HG03135 (cell line): ENCODE data around the gene MVB12B.

Source experiments
- ATAC-seq: cut with Tn5 transposase; IDR thresholded peaks from one replicate; pipeline ENCODE4 v1.9.1; 2021; ENCODE audit warnings: mild to moderate bottlenecking, moderate library complexity; ENCODE audit not compliant: unreplicated experiment

MVB12B gene

DNA sequence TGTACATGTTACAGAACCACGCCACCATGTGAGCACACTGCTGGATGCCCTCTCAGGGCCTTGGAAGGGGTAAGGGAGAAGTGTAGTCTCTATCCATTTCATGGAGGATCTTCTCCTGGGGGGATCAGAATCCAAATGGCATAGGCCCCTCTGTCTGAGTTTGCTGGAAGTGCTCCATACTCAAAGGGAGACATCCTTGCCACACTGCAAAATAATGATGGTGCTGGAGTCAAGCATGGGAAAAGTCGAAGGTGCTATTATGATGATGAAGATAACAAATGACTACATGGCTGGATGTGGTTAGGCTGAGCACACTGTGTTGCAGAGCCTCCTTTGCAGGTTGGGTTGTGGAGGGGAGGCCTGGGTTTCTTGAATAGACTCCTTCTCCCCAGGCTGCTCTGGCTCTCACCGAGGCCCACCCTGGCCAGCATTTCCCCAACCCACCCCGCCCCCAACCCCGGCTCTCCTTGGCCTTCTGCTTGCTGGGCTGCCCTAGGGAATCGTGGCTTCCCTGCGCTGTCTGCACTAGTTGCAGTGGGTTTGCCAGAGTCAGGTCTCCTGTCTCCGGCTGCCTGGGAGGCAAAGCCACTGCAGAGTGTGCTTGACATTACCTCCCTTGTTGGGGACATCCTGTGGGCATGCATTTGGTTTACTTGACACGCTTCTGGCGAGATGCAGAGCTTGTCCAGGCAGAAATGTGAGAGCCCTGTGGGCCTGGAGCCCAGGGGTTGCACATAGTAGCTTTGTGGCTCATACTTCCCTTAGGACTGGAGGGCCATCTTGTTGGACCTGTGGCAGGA lies 3.0 kb downstream of the MVB12B start:
- ATAC-seq = no peak

DNA sequence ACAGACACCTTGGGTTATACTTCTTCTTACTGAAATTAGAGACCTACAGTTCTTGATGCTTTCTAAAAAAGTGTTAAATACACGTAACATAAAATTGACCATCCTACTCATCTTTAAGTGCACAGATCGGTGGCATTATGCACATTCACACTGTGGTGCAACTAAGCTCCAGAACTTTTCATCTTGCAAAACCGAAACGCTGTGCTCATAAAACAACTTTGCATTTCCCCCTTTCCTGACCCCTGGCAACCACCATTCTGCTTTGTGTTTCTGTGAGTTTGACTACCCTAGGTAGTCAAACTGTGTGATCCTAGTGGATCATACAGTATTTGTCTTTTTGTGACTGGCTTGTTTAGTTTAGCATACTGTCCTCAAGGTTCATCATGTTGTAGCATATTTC lies 3.9 kb downstream of the MVB12B start:
- no peak for ATAC-seq

DNA sequence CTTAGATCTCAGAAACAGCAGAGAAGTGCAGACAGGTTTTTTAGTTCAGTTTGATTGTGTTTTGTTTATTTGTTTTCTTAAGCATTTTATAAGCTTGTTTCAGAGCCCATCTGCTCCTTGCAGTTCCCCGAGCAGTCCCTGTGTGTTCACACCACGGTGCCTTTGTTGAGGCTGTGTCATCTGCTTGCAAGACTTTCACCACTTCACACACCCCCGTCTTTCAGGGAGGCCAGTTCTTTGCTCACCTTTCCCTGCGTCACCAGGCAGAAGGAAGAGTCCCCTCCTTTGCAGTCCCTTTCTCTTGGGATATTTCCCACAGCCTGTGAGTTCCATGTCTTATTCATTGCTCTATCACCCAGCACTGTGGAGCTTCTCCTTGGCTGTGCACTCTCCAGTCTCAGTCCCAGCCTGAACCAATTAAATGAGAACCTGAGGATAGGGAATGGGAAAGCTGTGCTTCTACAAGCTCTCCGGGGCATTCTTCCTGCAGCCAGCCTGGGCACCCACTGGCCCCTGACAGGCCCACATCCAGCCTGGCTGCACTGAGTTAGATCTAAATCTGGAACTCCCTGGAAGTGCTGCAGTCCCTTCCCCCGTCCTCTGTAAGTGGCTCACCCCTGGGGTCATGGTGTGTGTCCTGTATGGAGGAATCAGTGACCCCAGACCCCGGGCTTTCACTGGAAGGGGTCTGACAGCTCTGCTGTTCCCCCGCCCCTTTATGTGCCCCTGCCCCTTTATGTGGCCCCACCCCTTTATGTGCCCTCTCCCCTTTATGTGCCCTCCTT lies 5.5 kb downstream of the MVB12B start:
- no peak for ATAC-seq

DNA sequence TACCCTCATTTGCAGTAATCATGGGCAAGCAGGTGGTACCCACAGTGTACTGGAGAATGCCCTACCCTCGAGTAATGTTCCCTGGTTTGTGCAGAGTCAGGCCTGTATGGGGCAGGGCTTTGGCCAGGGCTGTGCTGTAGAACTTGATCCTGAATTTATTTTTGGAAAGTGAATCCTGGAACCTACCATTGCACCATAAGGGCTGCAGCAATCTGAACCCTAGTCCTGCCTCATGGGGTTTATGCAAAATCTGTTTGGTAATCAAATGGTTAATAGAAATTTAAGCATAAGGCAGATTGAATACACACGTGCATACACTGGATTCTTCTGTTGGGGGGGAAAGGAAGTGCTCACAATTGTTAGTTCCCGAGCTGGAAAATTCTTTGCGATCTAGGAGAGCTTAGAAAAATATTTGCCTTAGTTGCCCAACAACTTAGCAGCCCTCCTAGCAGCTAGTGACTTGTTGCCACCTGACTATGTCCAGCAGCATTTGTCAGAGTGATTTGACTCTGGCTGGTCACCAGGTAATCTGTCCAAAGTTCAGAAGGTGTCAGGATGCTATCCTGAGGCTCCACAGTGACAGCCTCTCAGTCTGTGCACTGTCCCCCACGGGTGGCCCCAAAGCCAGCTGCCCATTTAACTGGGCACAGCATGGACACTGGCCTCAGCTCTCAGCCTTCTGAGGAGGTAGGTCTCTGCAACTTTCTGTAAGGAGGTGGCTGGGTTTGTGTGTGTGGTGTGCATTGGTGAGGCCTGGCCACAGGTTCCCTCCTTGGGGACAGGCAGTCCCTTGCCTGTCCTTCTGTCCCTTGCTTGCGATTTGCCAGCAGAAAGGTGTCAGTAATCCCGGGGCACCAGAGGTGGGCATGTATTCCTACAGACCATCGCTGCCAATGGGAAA lies 8.3 kb downstream of the MVB12B start:
- no peak for ATAC-seq

DNA sequence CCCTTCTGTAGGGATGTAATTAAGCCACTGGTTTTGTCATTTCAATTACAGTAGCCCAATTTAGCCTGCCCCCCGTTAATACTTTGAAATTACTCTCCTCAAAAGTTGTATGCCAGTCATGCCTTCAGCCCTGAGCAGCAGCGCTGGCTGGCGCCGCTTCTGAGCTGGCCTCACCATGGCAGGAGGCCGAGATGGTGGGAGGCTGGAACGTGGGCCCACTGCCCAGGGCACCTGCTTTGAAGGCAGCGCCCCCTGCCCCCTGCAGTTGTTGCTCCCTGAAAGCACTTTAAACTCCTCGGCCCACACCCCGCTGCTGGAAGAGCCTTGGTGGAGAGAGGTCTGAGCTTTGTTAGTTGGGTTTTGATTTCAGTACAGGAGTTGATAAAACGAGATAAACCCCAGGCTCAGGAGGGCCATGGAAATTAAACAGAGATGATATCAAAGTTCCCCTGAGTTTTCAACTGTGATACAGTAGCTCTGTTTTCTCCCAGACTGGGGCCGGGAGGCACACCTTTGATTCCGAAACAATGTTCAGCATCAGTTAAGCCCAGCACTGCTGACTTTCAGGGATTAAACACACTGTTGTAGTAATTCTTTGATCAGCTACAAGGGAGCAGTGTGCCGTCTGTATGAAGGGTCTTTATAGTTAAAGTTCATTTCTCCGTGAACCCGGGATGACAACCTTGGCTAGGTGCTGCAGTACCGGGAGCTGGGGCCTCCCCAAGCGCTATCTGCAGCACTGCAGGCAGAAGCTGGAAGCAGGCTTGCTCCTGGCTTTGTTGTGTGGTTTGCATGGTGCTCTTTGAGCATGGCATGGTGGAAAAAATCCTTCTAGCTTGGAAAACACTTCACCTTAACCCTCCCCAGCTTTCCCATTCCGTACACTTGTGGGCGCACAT lies 9.5 kb downstream of the MVB12B start:
- no peak for ATAC-seq

DNA sequence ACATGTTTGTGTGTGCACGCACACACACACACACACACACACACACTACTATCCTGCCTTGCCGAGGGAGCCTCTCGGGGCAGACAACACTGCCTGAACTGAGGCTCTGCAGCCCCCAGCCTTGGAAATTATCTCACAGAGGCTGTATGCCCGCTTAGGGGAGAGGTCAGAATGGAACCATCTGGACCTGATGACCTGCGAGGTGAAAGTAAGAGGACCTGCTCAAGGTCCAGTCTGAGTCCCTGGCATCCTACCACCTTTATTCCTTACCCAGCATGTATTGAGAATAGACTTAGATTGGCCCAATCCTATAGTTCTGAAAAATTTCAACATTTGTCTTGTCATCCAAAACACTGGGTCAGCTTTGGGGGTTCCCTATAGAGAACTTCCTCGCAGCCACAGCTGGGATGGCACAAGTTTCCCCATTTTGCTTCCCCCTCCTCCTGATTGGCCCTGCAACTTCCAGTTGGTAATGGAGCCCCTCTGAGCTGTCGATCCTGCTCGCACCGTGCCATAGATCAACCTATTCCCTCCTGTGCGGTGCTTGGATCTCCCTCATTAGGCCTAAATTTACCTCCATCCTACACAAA lies 10.2 kb downstream of the MVB12B start:
- ATAC-seq = no peak

DNA sequence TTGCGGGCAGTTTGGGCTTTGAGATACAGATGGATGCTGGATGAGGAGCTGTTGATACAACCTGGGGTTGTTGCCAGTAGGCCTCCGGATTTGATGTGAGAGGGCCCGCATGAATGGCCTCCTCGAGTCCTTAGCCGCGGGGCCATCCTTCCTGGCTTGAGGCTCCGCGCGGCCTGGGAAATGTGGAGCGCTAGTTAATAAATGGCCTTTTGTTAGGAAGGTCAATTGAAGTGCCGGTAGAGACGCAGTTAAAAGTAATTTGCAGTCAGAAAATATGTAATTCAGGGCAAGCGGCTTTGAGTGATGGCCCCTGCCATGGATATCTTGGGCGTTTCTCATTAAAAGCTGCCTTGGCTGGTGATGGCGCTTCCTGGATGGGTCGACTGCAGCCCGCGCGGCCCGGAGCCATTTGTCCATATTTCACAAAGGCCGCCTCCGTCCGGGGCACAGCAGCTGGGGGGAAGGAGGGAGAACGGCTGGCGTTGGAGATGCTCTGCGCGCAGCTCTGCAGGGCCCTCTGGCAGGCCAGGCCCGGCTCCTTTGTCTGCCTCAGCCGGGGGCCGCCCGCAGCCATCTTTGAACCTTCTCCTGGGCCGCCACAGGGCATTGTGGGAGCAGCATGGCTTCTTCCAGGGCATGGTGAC lies 11.2 kb downstream of the MVB12B start:
- no peak for ATAC-seq

DNA sequence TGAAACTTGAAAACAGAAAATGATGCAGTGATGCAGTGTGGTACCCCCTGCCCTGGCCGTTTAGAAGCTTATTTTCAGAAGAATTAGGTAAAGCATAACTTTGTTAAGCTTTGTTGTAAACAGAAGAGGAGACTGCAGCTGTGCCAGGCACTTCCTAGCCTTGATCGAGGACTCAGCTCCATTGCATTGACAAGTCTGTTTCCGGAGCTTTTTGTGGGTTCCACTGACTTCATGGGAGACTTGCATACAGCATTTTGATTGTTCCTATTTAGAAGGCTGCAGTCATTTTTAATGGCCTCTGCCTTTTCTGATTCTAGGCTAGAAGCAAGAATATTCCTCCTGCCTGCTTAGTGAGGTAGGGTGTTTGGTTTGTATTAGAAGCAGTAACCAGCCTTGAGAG lies 12.3 kb downstream of the MVB12B start:
- ATAC-seq = no peak

DNA sequence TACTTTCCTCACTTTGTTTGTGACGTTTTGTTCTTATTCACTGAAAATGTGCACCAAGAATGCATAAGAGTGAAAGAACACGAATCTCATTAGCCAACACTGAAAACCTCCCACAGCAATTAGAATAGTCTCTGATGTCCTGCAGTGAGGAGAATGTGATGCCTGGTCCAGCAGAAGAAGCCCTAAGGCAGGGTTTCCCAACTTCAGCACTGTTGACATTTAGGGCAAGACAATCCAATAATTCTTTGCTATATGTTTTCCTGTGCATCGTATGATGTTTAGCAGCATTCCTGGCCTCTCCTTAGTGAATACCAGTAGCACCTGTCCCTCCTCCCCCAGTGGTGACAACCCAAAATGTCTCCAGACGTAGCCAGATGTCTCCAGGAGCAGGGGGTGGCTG lies 14.8 kb downstream of the MVB12B start:
- ATAC-seq = no peak

DNA sequence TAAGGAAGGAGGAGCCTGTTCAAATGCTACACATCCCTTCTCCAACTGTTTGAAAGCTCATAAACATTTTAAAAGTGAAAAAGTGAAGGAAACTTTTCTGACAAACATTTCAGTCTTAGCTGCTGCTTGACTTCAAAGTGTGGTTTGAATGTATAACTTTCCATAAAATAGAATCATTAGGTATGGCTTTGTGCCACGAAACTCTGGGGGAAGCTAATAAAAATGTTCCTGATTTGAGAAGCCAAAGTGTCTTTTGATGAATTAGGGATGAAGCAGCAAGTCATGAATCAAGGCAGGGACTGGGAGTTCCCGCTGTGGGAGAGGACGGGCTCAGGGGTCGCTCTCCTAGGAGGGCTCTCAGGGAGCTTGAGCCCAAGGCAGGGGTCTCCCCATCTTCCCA lies 15.3 kb downstream of the MVB12B start:
- ATAC-seq = no peak

DNA sequence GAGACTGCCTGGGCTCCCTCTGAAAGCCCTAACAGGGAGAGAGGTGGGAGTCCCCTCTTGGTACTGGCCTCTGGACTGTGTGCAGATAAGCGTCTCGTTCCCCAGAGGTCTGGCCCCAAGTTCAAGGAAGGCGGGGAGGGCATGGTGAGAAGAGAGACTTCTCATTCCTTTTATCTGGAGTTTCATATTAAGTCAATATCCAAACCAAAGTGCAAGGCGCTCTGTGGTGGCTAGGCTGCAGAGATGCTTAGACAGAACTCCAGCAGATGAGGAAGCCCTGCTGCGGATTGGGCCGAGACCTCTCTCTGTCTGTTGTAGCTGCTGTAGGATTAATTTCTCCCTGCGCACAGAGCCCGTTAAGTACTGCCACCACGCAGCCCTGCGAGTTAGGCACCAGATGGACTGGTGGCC lies 16.0 kb downstream of the MVB12B start:
- no peak for ATAC-seq

DNA sequence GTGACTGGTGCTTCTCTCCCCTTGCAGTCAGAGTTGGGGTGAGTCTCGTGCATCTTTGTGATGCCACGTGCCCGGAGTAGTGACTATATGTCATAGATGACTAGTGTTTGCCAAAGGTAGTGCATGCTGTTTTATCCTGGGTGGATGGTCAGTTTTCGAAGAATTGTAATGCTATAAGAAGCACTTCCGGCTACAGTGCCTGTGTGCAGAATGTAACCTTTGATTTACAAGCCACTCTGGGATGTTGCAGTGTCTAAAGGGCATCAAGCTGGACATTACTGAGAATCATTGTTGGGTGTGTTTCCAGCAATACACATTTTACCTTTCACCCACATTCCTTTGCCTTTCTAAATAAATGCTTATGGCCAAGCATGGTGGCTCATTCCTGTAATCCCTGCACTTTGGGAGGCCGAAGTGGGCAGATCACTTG lies 16.7 kb downstream of the MVB12B start:
- no peak for ATAC-seq

DNA sequence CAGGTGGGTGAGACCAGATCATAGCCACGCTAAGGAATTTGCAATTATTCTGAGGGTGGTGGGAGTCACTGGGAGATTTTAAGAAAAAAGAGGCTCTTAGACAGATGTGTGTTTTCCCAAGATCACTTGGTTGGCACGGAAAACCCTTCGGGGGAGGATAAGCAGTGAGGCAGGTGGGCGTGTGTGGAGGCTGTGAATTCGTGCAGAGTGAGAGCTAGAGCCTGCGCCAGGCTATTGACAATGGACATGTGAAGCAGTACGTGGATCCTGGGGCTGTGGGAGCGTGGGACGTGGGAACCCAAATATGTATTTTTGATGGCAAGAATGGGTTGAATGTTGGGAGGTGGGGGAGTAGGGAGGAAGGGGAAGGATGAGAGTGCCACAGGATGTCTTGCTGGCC lies 19.4 kb downstream of the MVB12B start:
- ATAC-seq = no peak

DNA sequence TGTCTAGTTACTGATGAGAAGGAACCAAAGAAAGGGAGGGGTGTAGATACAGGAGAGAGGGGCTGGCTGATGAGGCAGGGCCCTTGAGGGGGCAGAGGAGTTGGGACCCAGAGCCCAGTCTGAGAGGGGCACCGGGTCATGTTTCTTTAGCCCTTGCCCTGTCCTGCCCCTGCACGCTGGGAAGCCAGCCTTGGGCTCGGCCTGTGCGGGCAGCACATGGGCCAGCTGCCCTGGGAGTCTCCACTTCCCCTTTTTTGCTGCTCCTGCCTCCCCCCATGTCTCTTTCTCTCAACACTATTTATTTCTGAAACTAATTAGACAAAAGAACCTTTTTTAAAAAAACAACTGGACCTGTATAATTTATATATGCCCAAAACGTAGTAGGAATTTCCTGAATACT lies 20.5 kb downstream of the MVB12B start:
- ATAC-seq = no peak

DNA sequence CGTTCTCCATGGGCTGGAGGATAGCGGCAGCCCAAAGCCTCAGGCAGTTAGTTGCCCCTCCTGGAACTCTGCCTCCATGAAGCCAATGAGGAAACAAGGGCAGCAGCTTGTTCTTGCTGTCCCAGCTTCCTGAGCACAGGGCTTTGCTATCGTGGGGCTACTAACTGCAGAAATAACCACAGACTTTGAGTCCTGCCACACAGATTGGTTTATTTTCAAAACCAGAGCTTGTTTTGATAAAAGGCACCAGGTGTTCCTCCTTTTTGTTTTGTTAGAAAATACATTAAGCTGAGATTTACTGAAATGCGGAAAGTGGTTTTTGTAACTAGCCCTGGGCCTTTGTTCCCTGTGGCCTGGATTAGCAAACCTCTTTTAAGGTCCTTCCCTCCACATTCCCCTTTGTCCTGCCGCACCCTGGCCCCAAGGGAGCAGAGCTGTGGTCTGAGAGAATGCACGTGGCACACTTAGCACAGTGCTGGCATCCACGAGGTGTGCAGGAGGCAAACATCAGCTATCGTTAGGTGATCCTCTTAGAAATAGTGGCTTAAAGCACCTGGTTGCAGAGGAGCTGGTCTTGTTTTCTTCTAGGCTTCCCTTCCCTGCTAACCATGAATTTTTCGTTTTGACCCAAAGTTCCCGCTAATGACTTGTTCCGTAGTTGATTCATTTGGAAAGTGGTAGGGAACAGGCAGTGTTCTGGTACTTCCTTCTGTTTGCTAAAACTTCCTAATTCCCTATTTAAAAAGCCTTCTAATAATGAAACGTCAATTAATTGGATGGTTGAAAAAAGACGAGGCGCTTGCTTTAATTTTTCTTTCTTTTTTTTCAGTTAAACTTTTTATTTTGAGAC lies 21.5 kb downstream of the MVB12B start:
- ATAC-seq = no peak

DNA sequence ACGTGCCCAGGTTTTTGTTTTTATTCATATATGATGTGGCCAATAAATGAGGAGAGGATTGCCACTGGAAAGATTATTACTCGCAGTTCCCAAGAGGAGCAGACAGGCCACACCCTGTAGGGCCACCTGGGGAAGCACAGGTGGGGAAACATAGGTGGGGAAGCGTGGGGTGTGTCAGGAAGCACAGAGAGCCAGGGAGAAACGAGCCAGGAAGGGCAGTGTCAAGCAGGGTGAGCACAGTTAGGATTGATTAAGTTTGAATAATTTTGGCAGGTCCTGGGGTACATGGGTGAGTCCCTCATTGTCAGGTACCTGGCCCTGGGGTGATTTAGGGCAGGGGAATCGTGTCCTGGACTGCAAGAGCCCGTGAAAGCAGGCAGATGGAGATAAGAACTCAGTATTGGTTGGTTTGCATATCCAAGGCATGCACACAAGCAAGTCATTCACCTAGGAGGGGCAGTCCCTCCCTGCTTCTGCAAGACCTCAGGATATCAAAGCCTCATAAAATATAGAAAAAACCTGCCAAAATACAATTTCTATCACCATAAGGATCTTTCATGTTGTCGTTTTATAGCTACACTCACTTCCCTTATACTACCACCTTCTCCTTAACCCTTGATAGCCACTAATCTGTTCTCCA lies 22.4 kb downstream of the MVB12B start:
- no peak for ATAC-seq

DNA sequence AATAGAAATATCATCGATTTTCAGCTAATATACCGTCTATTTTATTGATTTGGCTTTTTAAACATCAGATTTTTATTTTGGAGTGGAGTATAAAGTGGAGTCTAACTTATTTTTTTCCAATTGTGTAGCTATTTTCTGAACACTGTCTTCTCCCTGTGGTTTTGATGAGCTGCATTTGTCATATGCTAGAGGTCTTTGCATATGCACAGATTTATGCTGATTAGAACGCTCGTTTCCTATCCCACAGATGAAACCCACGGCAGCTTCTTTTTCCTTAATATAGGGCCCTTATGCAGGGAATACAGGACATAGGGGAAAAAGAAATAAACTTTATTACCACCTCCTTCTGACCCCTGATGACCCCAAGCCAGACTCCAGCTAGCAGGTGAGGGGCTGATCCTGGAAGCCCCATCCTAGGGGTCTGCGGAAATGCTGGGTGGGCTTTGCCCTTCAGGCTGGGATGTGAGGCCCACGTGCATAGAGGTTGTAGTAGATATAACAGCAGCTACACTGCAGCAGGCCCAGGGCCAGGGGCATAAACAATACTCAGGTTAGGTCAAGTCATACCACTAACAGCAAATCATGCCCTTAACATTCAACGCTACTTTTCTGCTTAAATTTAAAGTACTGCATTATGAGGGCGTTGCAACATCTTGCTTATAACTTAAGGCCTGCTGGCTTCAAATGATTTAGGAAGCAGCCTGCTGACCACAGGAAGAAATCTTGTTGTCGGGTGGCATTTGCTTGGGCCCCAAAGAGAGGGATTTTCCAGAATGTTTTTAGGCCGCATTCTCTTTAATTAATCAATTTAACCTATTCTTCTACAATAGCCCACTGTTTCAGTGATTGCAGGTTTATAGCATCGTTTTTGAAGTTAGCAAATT lies 28.5 kb downstream of the MVB12B start:
- ATAC-seq = no peak
